ENCODE measurements around the gene TNS1.

- TF ChIP-seq CTCF (IDR thresholded peaks at IDR 0.05): peak; percentile 91
- TF ChIP-seq POLR2AphosphoS5 (IDR thresholded peaks at IDR 0.05; ENCODE audit: low read depth, low read length): no peak
- no peak for TF ChIP-seq SIN3A (IDR thresholded peaks at IDR 0.05; ENCODE audit: borderline replicate concordance, insufficient read depth, low read depth, low read length)
- TF ChIP-seq REST (IDR thresholded peaks at IDR 0.05; ENCODE audit: insufficient read depth in 1 of 2, low read depth in 2 of 2, low read length in 1 of 2): no peak
Measured at GRCh38 chr2:217756375-217757107, 246.3 kb downstream of the TNS1 start.

All from Panc1 (cell line).